HUES64 (cell line): ENCODE measurements around the gene NPHP3.

Experiments used
- H3K27ac ChIP-seq: 2 replicates; pipeline ENCODE4 v1.7.0; 2013; ENCODE audit warnings: low read depth, low read length, inconsistent platforms
- H3K27me3 ChIP-seq: 2 replicates; pipeline ENCODE4 v1.6.1; 2013; ENCODE audit warnings: mild to moderate bottlenecking, low read length; ENCODE audit not compliant: insufficient read depth
- H3K36me3 ChIP-seq: 2 replicates; pipeline ENCODE4 v1.6.1; 2013; ENCODE audit warnings: mild to moderate bottlenecking, low read length; ENCODE audit not compliant: insufficient read depth
- H3K4me1 ChIP-seq: 2 replicates; pipeline ENCODE4 v1.6.1; 2013; ENCODE audit warnings: mild to moderate bottlenecking, low read length, moderate library complexity; ENCODE audit not compliant: insufficient read depth
- H3K4me3 ChIP-seq: 2 replicates; pipeline ENCODE4 v1.5.1; 2013; ENCODE audit warnings: mild to moderate bottlenecking, low read length, moderate library complexity
- H3K9ac ChIP-seq: 2 replicates; pipeline ENCODE4 v1.6.1; 2013; ENCODE audit warnings: mild to moderate bottlenecking, low read depth, low read length
- H3K9me3 ChIP-seq: 2 replicates; pipeline ENCODE4 v1.6.1; 2013; ENCODE audit warnings: low read depth, low read length; ENCODE audit not compliant: insufficient read depth
- WGBS: fragments of 150-250, 120-280 bp; methylation state at CpG from one replicate; pipeline ENCODE4 v1.1.7; 2013; ENCODE audit warnings: missing lambda C conversion rate; 5-methylcytosine and 5-hydroxymethylcytosine counted together

NPHP3 gene

DNA sequence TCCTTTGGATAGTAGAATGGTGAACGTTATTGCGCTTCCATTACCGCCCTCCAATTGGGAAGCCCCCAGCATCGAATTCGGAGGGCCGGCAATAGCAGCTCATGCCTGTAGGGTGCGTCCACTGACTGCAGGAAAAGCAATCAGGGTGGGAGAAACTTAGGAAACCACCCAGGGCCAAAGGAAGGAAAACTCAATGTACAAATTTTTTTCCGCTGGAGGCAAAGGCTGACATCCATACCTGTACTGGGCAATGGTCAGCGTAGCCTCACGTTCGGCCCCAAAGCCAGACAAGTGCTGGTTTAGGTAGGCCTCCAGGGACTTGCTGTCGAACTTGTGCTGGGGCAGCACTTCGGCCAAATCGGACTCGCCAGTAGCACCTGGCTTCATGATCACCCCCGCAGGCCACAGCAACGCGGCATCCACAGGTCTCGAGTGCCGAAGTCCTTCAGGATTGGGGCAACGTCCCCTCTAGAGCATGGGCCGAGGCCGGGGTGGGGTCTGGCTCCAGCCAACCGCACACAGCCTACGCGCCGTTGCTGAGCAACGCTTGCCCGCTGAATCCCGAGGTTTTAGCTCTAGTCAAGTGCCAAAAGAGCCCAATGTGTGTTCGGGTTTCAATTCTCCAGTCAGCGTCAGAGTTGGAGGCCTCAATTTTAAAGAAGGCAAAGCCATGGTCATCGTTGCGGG lies 62.7 kb downstream of the NPHP3 start, which contains the start of gene ACAD11:
Gene ACAD11 (minus strand): TSS at position 445 of the 687 bp plus-strand sequence. CDS start 58 bp downstream, at position 387.
- Histone ChIP-seq H3K36me3 (no peaks in the 10 kb centered on the region), H3K4me3 (peak within 1 kb of the TSS; percentile 74), H3K9ac (peak within 1 kb of the TSS; percentile 85), H3K4me1 (peaks cover 8% of the 10 kb centered on the region; the same call in 1 of the 2 replicates), H3K27me3 (no peaks in the 10 kb centered on the region), H3K27ac (peak within 1 kb of the TSS; percentile 71), H3K9me3 (no peaks in the 10 kb centered on the region)
- WGBS = 1% methylated on average over 34 of the region's 34 CpGs

DNA sequence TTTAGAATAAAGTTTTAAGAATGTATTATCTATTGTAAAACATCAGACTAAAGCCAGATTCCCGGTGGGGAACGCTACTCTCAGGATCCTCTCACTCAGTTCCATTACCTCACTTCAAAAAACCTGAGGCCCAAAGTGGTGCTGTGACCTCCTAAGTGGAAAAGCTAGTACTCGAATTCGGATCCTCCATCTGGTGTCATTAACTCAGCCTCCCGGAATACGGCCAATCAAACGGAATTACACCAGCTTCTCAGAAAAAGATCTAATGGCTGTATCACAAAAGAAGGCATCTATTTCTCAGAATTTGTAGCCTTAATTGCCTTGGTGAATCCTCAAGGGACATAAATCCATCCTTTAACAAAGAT lies 63.2 kb downstream of the NPHP3 start:
- H3K27ac ChIP-seq = no peak overlapping the region
- H3K36me3 ChIP-seq = no peaks in the 10 kb centered on the region
- H3K4me3 ChIP-seq = peak overlapping the region; percentile 74
- peaks cover 8% of the 10 kb centered on the region; the same call in 1 of the 2 replicates for H3K4me1 ChIP-seq
- peak overlapping the region; percentile 85; the same call in 1 of the 2 replicates for H3K9ac ChIP-seq
- H3K27me3 ChIP-seq = no peaks in the 10 kb centered on the region
- H3K9me3 ChIP-seq = no peaks in the 10 kb centered on the region
- WGBS = 33% methylated on average over 7 of the region's 7 CpGs

DNA sequence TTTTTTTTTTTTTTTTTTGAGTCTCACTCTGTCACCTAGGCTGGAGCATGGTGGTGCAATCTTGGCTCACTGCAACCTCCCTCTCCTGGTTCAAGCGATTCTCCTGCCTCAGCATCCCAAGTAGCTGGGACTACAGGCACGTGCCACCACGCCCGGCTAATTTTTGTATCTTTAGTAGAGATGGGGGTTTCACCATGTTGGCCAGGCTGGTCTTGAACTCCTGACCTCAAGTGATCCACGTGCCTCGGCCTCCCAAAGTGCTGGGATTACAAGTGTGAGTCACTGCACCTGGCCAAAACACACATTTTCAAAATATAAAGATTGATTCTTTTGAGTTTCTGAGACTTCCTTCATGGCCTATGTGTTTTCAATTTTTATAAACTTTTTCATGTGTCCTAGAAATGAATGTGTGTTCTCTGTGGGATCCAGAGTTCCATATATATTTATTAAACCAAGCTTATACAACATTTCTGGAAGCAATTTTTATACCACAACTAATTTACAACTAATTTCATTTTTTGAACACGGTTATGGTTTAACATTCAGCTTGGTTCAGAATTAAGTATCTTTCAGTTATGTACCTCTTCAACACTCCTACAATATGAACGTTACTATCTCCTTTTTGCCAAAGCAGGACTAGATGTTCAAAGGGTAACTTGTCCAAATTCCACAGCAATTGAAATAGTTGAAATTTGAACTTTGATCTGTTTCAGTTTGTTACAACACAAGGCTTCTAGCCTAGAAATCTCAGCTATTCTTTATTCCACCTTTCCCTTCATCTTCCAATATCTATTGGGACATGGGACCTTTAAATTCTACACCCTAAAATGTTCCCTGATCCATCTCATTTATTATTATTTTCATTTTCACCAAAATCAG lies 64.1 kb downstream of the NPHP3 start:
- WGBS = 89% methylated on average over 8 of the region's 8 CpGs
- Histone ChIP-seq H3K4me3 (peak overlapping the region; percentile 74), H3K36me3 (no peaks in the 10 kb centered on the region), H3K27me3 (no peaks in the 10 kb centered on the region), H3K27ac (no peak overlapping the region), H3K4me1 (peaks cover 8% of the 10 kb centered on the region; the same call in 1 of the 2 replicates), H3K9ac (no peak overlapping the region), H3K9me3 (no peaks in the 10 kb centered on the region)

DNA sequence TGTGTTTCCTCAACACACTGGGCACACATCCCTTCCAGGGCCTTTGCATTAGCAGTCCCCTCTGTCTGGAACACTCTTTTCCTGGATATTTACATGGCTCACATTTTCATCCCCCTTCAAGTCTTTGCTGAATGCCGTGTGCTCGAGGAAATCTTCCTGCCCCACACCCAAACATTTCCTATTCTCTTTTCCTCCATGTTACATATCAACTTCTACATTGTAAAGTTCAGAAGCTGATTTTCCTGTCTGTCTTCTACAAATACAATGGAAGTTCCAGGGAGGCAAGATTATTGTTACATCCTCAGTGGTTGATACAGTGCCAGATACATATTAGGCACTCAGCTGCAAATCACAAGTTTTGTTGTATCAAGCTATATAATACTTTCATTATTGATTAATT lies 66.7 kb downstream of the NPHP3 start:
- no peak overlapping the region for H3K4me3 ChIP-seq
- no peaks in the 10 kb centered on the region for H3K27me3 ChIP-seq
- no peak overlapping the region for H3K27ac ChIP-seq
- no peak overlapping the region for H3K9ac ChIP-seq
- no peaks in the 10 kb centered on the region for H3K9me3 ChIP-seq
- 94% methylated on average over 2 of the region's 2 CpGs for WGBS
- H3K36me3 ChIP-seq = no peaks in the 10 kb centered on the region
- H3K4me1 ChIP-seq = no peaks in the 10 kb centered on the region

DNA sequence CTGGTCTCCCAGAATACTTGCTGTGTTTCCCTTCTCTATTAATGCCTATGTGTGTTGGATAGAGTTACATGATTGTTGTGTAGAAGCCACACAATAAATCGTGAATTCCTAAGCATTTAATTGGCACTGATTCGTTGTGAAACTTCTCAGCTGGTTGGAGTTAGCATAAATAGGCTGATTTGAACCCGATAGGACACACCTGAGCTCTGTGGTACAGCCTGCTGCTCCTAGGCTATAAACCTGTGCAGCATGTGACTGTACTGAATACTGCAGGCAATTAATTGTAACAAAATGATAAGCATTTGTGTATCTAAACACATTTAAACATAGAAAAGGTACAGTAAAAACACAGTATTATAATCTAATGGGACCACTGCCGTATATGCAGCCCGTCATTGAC lies 67.5 kb downstream of the NPHP3 start:
- WGBS = 91% methylated on average over 5 of the region's 5 CpGs
- Histone ChIP-seq H3K36me3 (no peaks in the 10 kb centered on the region), H3K9ac (no peak overlapping the region), H3K4me3 (no peak overlapping the region), H3K27ac (no peak overlapping the region), H3K27me3 (no peaks in the 10 kb centered on the region), H3K4me1 (no peaks in the 10 kb centered on the region), H3K9me3 (no peaks in the 10 kb centered on the region)

DNA sequence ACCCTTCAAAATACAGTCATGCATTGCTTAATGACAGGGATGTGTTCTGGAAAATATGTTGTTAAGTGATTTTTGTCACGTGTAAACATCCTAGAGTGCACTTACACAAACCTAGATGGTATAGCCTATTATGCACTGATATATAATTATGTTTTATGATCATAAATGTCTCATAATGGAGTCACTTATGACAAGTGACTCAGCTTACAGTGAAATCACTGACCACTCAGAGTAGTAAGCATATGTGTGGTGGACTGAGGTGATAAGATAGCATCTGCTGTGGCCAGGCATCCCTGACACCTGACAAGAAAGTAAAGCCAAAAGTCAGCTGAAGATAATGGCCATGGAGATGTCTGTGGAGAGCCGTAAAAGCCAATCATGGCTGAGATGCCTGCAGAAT lies 68.0 kb downstream of the NPHP3 start:
- H3K9me3 ChIP-seq = no peaks in the 10 kb centered on the region
- H3K36me3 ChIP-seq = no peaks in the 10 kb centered on the region
- no peak overlapping the region for H3K9ac ChIP-seq
- H3K27ac ChIP-seq = no peak overlapping the region
- H3K4me3 ChIP-seq = no peak overlapping the region
- no peaks in the 10 kb centered on the region for H3K27me3 ChIP-seq
- no peaks in the 10 kb centered on the region for H3K4me1 ChIP-seq
- 90% methylated on average over 1 of the region's 2 CpGs for WGBS

DNA sequence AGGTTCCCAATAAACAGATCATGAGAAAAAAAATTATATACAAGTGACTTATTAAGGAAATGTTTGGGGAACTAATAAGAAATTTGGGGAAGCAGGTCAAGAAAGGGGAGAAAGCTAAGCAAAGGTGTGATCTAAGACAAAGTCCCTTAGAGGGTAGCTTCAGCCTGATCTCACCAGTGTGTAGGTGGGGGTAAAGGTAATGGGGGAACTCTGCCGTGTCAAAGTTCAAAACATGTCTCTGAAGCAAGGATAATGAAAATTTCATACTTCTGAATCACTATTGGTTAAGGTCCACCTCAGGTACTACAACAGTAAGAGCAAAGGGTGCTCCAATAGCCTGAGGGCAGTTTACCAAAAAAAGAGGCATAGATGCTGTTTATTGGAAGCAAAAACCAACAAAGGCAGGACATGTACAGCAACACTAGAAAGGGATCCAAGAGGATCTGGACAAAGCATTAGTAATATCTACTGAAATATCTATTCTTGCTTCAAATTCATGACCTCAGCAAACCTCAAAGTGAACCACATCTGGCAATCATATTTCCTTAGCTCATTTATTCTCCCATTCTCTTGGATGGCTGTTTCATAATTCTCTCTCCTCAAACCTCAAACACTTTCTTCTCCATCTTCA lies 69.5 kb downstream of the NPHP3 start:
- Histone ChIP-seq H3K9ac (no peak overlapping the region), H3K9me3 (no peaks in the 10 kb centered on the region), H3K4me1 (no peaks in the 10 kb centered on the region), H3K27me3 (no peaks in the 10 kb centered on the region), H3K27ac (no peak overlapping the region), H3K36me3 (no peaks in the 10 kb centered on the region), H3K4me3 (no peak overlapping the region)
- WGBS = 91% methylated on average over 1 of the region's 1 CpG

DNA sequence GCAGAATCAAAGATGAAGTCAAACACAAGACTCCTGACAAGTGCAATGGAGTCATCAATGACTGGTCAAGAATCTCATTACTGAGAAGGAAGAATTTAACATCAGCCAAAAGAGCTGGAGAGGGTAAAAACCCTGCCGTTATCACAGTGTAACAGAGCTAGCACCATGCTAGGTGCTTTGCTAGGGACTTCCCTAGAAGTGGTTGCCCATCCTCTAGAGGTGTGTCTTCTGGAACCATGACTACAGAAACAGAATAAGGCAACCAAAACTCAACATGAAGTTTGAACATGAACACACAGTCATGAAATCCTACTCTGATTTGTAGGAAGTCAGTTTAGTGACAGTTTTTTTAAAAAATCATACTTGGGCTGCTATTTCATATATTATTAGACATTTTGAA lies 72.1 kb downstream of the NPHP3 start:
- Histone ChIP-seq H3K9ac (no peak overlapping the region), H3K9me3 (no peaks in the 10 kb centered on the region), H3K27ac (no peak overlapping the region), H3K36me3 (no peaks in the 10 kb centered on the region), H3K4me3 (no peak overlapping the region), H3K4me1 (no peaks in the 10 kb centered on the region), H3K27me3 (no peaks in the 10 kb centered on the region)
- WGBS = 57% methylated on average over 1 of the region's 1 CpG

DNA sequence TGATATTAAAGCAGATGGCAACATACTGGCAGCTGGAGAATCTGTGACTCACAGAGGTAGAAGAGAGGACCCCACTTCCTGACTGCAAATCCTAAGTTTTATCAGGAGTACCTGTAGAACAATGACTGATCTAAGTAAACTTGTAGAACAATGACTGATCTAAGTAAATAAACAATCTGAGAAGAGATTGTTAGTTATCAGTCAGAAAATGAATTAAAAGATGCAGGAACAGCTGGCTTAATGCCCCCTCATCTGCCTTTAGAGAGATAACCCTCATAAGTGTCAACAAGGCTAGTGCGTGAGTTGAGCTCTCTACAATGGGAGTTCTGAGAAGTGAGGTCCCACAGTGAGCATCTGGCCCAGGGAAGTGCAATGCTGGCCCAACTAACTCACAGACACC lies 77.2 kb downstream of the NPHP3 start:
- WGBS = 85% methylated on average over 1 of the region's 1 CpG
- H3K9me3 ChIP-seq = no peaks in the 10 kb centered on the region
- H3K36me3 ChIP-seq = peaks cover 5% of the 10 kb centered on the region; the same call in 1 of the 2 replicates
- no peaks in the 10 kb centered on the region for H3K27me3 ChIP-seq
- H3K4me1 ChIP-seq = no peaks in the 10 kb centered on the region
- H3K4me3 ChIP-seq = no peak overlapping the region
- H3K27ac ChIP-seq = no peak overlapping the region
- H3K9ac ChIP-seq = no peak overlapping the region

DNA sequence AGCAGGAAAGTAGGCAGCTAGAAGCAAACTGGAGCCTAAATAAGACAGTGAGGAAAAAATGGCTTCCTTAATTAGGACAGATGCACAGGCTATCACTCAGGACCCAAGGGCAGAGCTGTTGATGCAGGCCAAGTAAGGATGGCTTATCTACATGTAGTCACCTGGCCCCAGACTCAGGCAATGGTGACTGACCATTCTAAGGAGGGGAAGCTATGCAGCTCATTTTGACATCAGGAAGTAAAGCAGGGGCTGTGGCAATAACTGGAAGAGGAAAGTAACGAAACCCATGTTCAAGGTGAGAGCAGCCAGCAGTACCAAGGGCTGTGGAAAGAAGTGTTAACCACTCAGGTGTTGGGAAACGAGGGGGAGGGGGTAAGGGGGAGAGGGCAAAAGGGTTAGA lies 78.8 kb downstream of the NPHP3 start:
- 83% methylated on average over 2 of the region's 2 CpGs for WGBS
- Histone ChIP-seq H3K9ac (no peak overlapping the region), H3K36me3 (peaks cover 19% of the 10 kb centered on the region), H3K27me3 (no peaks in the 10 kb centered on the region), H3K27ac (no peak overlapping the region), H3K4me1 (no peaks in the 10 kb centered on the region), H3K9me3 (no peaks in the 10 kb centered on the region), H3K4me3 (no peak overlapping the region)

DNA sequence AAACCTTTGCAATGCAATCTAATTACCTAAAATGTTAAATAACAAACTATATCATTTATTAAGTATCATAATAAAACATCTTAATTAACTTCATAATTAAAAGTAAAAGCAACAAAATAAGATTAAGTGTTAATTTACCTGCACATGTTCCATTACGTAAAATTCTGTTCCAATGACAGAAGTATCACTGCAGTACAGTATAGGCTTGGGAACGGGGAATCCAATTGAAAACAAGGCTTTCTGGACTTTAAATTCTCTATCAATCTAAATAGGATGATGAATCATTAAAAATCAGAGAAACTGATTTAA lies 79.7 kb downstream of the NPHP3 start:
- no peaks in the 10 kb centered on the region for H3K9me3 ChIP-seq
- no peak overlapping the region for H3K4me3 ChIP-seq
- WGBS = 58% methylated on average over 2 of the region's 2 CpGs
- peaks cover 28% of the 10 kb centered on the region for H3K36me3 ChIP-seq
- no peak overlapping the region for H3K27ac ChIP-seq
- H3K4me1 ChIP-seq = no peaks in the 10 kb centered on the region
- no peak overlapping the region for H3K9ac ChIP-seq
- no peaks in the 10 kb centered on the region for H3K27me3 ChIP-seq
